HG03378 (cell line): ENCODE results near the gene ZNF160.
A peak's percentile ranks its signal among the peaks of the same experiment; 100 is the strongest.
"Not testable (repeated sequence)": the region's sequence is repeated elsewhere in the genome, so short reads cannot be mapped to it uniquely, and the experiment has no call there.

Experiments used
- ATAC-seq: cut with Tn5 transposase; IDR thresholded peaks from one replicate; pipeline ENCODE4 v1.9.1; 2021; ENCODE audit warnings: mild to moderate bottlenecking, moderate library complexity; ENCODE audit not compliant: unreplicated experiment

The ZNF160 gene

DNA sequence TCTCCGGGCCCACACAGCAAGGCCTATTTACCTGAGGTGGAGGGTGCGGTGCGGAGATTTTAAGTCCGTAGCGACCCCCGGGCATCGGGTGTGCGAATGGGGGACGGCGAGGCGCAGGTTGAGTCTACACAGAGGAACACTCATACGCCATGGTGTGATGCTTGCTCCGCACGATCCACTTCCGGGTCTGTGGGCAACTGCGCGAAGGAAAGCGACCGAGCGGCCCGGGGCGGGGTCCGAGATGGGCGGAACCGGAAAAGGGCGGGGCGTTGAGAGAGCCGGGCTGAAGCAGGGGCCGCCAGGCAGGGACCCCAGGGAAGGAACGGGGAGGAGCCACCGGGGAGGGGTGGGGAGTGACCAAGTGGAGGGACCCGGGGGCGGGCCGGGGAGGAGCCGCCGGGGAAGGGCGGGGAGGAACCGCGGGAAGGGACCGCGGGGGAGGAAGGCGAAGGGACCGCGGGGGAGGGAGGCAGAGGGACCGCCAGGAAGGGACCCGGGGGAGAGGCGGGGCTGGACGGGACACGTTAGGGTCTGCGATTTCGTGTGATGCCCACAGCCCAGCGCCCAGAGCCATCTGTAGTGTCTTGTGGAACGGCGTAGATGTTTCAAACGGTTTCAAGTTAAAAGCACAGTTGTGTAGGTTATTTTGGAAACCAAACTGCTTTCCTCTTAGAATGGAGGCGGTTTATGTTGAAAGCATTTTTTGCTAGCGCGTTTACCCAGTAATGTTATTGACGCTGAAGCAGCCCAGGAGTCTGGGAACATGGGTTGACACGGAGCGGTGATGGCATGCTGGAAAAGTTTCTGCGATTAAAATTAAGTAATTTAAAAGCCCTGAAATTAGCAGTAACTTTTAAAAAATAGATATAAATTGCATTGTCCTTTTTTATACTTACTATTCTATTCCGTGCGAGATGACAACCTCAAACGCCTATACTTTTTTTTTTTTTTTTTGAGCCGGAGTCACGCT is at the start of gene ZNF160:
TSS of gene ZNF160 (minus strand) at position 189 of the 970 bp plus-strand sequence. CDS start 17,146 bp downstream, outside the sequence.
- peak; percentile 79 for ATAC-seq

DNA sequence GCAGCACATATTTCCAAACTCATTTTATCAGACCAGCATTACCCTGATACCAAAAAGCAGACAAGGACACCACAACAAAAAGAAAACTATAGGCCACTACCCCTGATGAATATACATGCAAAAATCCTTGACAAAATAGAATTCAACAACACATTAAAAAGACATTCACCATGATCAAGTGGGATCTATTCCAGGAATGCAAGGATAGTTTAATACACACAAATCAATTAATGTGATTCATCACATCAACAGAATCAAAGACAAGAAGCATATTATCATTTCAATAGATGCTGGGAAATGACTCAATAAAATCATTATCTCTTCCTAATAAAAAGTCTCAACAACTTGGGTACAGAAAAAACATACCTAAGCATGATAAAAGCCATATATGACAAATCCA is 44.4 kb upstream of the ZNF160 start:
- ATAC-seq = no peak

GRCh38 chr19:53140351-53140750 is 37.1 kb upstream of the ZNF160 start:
- ATAC-seq = no peak

GRCh38 chr19:53136432-53136831 is 33.2 kb upstream of the ZNF160 start:
- no peak for ATAC-seq

GRCh38 chr19:53132141-53132991 is 29.1 kb upstream of the ZNF160 start, which contains the start of gene ZNF415:
Gene ZNF415, minus strand, starts transcription at chr19:53132910. Its CDS starts 10,234 bp downstream, at chr19:53122676.
- no peak for ATAC-seq

DNA sequence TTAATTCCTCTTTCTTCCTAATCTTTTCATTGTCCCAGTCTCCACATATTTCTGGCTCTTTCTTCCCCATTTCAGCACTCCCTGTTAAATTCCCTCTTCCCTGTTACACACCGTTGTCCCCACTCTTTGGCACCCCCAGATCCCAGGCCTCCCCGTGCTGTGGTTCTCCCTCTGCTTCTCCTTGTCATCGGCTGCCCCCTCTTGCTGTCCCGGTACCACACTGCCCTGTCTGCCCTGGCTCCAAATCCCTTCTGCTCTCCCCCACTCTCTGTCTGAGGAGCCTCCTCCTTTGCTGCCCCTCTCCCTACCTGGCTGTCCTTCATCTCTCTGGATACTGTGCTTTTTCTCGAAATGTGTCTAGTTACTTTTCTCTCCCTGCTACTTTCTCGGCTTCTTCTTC is 28.5 kb upstream of the ZNF160 start:
- ATAC-seq = no peak

DNA sequence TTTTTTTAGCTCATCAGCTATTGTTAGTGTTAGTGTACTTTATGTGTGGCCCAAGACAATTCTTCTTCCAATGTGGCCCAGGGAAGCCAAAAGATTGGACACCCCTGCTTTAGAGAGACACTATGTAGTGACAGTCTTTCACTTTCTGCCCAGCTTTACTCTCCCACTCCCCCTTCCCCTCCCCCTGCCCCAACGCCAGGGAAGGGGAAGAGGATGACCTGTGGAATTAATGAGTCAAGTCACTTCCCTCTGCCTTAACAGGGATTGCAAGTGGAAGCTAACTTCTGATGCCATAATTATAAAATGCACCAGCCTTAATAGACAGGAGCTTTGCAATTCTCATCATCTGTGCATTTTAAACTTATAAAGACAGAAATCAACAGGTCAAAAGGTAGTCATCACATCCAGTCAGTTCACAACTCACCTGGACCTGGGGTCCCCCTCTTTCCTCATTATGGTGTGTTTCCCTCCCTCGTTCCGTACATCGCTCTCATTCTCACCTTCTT is 27.9 kb upstream of the ZNF160 start:
- ATAC-seq = no peak

DNA sequence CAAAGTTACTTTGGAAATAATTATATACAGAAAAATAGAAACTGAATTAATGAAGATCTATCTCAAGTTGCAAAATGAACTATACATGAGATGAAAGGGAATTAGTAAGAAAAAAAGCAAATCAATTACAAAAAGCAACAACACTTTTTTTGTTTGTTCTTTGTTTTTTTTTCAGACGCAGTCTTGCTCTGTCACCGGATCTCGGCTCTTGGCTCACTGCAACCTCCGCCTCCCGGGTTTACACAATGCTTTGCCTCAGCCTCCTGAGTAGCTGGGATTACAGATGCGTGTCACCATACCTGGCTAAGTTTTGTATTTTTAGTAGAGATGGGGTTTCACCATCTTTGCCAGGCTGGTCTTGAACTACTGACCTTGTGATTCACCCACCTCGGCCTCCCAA is 27.3 kb upstream of the ZNF160 start:
- no peak for ATAC-seq

- ATAC-seq = not testable (repeated sequence)
These were observed 23.7 kb upstream of the ZNF160 start for GRCh38 chr19:53126733-53127526.

DNA sequence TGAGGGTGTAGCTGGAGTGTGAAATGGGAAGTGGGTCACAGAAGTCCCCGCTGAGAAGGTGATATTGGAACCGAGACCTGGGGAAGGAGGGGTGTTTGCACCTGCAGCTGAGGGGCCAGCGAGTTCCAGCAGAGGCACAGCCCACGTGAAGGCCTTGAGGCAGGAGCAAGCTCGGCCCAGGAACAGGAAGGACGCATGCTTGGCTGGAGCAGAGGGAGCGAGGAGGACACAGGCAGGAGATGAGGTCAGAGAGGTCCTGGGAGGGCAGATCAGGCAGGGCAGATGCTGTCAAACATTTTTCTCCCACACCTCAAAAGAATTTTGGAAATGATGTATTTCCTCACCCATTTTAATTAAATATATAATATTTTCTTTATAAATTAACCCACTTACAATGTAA is 20.2 kb upstream of the ZNF160 start:
- ATAC-seq = no peak

- ATAC-seq = no peak
These were observed 9.1 kb upstream of the ZNF160 start for GRCh38 chr19:53112286-53112685.

DNA sequence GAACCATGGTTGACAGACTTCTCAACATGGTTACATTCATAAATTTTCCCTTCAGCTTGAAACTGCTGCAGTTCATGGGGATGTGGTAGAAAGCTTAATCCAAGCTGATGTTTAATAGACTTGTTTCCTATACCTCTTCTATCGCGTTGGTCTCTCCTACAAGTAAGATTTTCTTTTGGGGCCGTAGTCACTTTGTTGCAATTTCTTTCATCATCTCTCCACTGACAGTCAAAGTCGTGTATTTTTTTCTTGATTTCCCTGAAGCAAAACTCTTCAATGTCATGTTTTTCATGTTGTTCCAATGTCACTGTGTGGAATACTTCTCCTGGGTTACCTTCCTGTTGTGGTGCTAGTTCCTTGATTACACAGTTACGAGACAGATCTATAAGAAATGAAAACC is 6.3 kb upstream of the ZNF160 start:
- ATAC-seq = no peak

- peak; percentile 26 for ATAC-seq
These were observed 427 bp downstream of the ZNF160 start for GRCh38 chr19:53102756-53103233.

DNA sequence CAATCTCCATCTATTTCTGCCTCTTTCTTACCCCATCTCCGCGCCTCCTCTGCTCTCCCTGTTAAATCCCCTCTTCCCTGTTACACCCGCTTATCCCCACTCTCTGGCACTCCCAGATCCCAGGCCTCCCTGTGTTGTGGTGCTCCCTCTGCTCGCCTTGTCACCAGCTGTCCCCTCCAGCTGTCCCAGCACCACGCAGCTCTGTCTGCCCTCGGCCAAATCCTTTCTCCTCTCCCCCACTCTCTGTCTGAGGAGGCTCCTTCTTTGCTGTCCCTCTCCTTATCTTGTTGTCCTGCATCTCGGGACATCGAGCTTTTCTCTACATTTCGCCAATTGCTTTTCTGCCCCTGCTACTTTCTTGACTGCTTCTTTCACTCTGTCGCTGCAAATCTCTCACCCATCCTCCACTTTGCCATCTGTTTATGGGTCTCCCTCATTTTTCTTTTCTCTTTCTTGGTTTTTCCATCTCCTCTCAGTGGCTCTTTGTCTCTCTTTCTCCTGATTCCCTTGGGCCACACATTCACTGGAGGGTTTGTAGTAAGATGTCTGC is 941 bp downstream of the ZNF160 start:
- no peak for ATAC-seq

DNA sequence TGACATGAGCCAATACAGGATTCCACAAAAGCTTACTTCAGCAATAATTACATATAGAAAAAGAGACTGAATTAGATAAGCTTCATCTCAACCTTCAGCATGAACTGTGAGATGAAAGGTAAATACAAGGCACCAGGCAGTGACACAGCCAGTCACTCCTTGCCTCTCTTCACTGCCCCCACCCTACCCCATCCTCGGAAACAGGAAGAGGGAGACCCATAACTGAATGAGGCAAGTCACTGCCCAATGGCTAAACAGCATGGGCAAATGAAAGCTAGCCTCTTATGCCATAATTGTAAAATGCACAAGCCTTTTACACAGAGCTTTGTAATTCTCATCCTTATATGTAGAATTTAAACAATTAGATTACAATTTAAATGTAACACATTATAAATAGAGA is 1.7 kb downstream of the ZNF160 start:
- ATAC-seq = no peak

DNA sequence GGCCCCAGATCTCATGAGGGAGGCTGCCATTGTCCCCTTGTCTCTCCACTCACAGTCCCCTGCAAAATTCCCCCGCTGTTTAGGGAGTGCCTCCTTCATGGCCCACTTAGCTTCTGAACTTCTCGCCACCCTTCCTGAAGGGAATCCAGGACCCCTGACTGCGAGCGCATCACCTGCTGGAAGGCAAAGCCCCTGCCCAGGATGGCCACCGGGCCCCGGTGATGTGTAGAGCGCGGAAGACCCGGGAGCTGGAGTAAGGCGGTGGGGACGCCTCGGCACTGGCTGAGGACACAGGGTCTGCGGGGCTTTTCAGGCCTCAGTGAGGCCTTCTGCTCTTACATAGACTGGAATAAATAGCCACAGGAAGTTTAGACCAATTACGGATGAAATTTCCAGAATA is 4.7 kb downstream of the ZNF160 start:
- ATAC-seq = not testable (repeated sequence)

DNA sequence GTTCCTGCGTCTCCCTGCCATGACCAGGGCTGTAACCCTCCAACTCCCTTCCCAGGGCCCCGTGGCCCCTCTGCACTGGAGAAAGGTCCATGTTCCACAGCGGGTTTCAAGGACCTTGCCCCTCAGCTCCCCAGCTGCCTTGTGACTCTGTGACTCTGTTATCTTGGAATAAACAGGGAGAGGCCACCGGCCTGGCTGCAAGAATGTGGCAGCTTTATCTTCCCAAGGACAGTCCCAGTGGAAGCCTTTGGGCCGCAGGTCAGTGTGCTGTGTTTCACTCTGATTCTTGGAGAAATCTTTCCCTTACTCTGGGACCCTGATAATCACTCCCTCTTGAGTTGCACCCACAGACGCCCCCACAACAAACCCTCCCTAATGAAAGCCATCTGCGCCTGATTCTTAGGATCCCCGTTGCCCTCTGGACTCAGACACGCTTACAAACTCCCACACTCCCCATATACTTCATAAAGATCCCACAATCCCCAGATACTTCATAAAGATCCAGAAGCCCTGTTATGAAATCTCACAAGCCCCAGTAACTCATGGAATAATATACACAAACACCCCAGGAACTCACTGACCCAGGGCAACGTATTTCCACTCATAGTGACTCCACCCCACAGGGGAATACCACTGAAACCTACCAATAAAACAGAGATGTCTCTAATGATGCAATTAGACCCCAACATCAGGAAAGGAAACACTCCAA is 6.1 kb downstream of the ZNF160 start:
- not testable (repeated sequence) for ATAC-seq

DNA sequence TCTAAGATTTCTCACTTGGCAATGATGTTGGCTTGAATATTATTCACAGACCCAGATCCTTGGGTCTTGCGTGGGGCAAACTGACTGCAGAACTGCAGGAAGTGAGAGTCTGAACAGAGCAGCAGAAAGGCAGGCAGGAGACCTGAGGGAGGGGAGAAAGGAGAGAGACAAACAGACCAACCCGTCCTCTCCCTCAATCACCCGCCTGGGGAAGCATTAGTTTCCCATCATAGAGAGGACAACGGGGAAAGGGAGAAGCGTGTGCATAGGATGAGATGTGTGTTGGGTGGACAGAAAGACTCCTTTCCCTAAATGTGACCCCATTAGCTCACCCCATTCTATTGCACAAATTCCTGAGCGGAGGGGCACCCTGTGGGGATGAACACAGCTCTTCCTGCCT is 6.6 kb downstream of the ZNF160 start:
- not testable (repeated sequence) for ATAC-seq
